Gastrocnemius medialis (tissue), 4 donors: ENCODE measurements around the gene GRIN2C. TPM values are rescaled to one million over a fixed set of nuclear protein-coding genes. Genes with fewer than 3 reads are reported as not detected.

Source experiments
- ATAC-seq, 2 donors: fragments of 150-250 bp; one replicate each; pipeline ENCODE4 v1.9.1; 2016
- DNase-seq, 2 donors: peaks; one replicate each; pipeline ENCODE4 v3.0.0-alpha.2; 2019
- H3K27ac ChIP-seq, 4 donors: fragments of 200-600 bp; sonication (generic); 1 replicate in 1 of 4; 2 replicates in 3 of 4; pipeline ENCODE4 v1.5.1; 2016 to 2018; ENCODE audit warnings: mild to moderate bottlenecking in 2 of 4, moderate library complexity in 1 of 4
- H3K27me3 ChIP-seq, 3 donors: fragments of 200-600 bp; sonication (generic) in 2 of 3; 1 replicate in 1 of 3; 2 replicates in 2 of 3; pipeline versions ENCODE4 v1.5.1 to v1.6.0; 2016 to 2019; ENCODE audit warnings: mild to moderate bottlenecking in 1 of 3, moderate library complexity in 1 of 3
- H3K36me3 ChIP-seq, 2 donors: fragments of 200-600 bp; sonication (generic) in 1 of 2; one replicate each; pipeline ENCODE4 v1.5.1; 2017 to 2018
- H3K4me1 ChIP-seq, 2 donors: fragments of 200-600 bp; sonication (generic) in 1 of 2; one replicate each; pipeline ENCODE4 v1.5.1; 2016 to 2017; ENCODE audit warnings: mild to moderate bottlenecking in 2 of 2
- H3K4me3 ChIP-seq, 4 donors: fragments of 200-600 bp; sonication (generic) in 3 of 4; 1 replicate in 1 of 4; 2 replicates in 3 of 4; pipeline ENCODE4 v1.5.1; 2016 to 2019; ENCODE audit warnings: mild to moderate bottlenecking in 2 of 4
- H3K9me3 ChIP-seq, 3 donors: fragments of 200-600 bp; sonication (generic) in 2 of 3; 1 replicate in 1 of 3; 2 replicates in 2 of 3; pipeline ENCODE4 v1.5.1; 2016 to 2019
- CTCF ChIP-seq, 5 experiments: fragments of 450-650 bp in 3 of 5; fragments of 200-600 bp in 2 of 5; sonication (generic) in 2 of 5; IDR thresholded peaks in 4 of 5; conservative IDR thresholded peaks in 1 of 5; 1 replicate in 4 of 5; 2 replicates in 1 of 5; pipeline ENCODE4 v1.5.1; 2016 to 2019; ENCODE audit warnings: antibody characterized with exemption in 5 of 5, mild to moderate bottlenecking in 3 of 5, moderate library complexity in 3 of 5
- POLR2A ChIP-seq, 2 donors: fragments of 450-650 bp; IDR thresholded peaks; one replicate each; pipeline ENCODE4 v1.6.1; 2017; ENCODE audit warnings: antibody characterized with exemption in 2 of 2, mild to moderate bottlenecking in 2 of 2, moderate library complexity in 2 of 2
- in situ Hi-C, 4 donors: fragments of 200-750 bp; cut with MboI; loops; one replicate each; pipeline versions ENCODE4 v1.15.0 to v1.8.0; 2017; ENCODE audit warnings: low sequenced_read_pairs in 4 of 4
- intact Hi-C: fragments of 100-400 bp; cut with DNase I; formaldehyde crosslinking; loops from one replicate; pipeline ENCODE4 v1.15.1; 2023; ENCODE audit warnings: low total_unique reads
- total RNA-seq, 4 donors: library from RNA; depleted of rRNA; stranded (reverse); fragments of >200 nt; gene quantifications; one replicate each; pipeline versions ENCODE4 v1.1.0 to v1.2.3, GENCODE V29; 2016

The GRIN2C gene
- total RNA-seq, 4 donors from 2014 or later = 1.2 to 1.5 TPM; not detected in 2

- Histone ChIP-seq H3K27me3 (peaks cover 64 to 77% (median 69%) of the 10 kb centered on the region in 3 donors), H3K4me1 (no peaks in the 10 kb centered on the region), H3K36me3 (no peaks in the 10 kb centered on the region), H3K27ac (no peak overlapping the region), H3K4me3 (no peak overlapping the region), H3K9me3 (no peaks in the 10 kb centered on the region)
- intact Hi-C loops (no loop called here), in situ Hi-C loops (loop anchor here in 1 of 4 donors (25.0 kb wide), 1 partner anchor 467 kb away; no protein-coding TSS in a partner anchor)
- no peak for ATAC-seq
- no peak for DNase-seq
- TF ChIP-seq CTCF (IDR thresholded peaks at IDR 0.05 in 4 of 5, conservative IDR thresholded peaks at IDR 0.05 in 1 of 5) (no peak), POLR2A (IDR thresholded peaks at IDR 0.05) (no peak)
Measured at GRCh38 chr17:74854792-74855191, 4.9 kb downstream of the GRIN2C start.

GRCh38 chr17:74853669-74854068 lies 6.0 kb downstream of the GRIN2C start:
- peaks cover 54 to 68% (median 58%) of the 10 kb centered on the region in 3 donors for H3K27me3 ChIP-seq
- H3K4me1 ChIP-seq = no peaks in the 10 kb centered on the region
- DNase-seq = no peak
- TF ChIP-seq CTCF (IDR thresholded peaks at IDR 0.05 in 4 of 5, conservative IDR thresholded peaks at IDR 0.05 in 1 of 5) = no peak
- H3K9me3 ChIP-seq = no peaks in the 10 kb centered on the region
- intact Hi-C loops = no loop called here
- in situ Hi-C loops = loop anchor here in 1 of 4 donors (25.0 kb wide), 1 partner anchor 466 kb away; no protein-coding TSS in a partner anchor
- no peak for ATAC-seq
- H3K27ac ChIP-seq = no peak overlapping the region
- H3K36me3 ChIP-seq = no peaks in the 10 kb centered on the region
- no peak overlapping the region for H3K4me3 ChIP-seq

- ATAC-seq = no peak
- in situ Hi-C loops = loop anchor here in 1 of 4 donors (25.0 kb wide), 1 partner anchor 466 kb away; no protein-coding TSS in a partner anchor
- TF ChIP-seq CTCF (IDR thresholded peaks at IDR 0.05 in 4 of 5, conservative IDR thresholded peaks at IDR 0.05 in 1 of 5) (no peak), POLR2A (IDR thresholded peaks at IDR 0.05) (no peak)
Measured at GRCh38 chr17:74853048-74853397, 6.7 kb downstream of the GRIN2C start.

GRCh38 chr17:74852237-74853047 lies 7.2 kb downstream of the GRIN2C start:
- intact Hi-C loops = no loop called here
- Histone ChIP-seq H3K36me3 (no peaks in the 10 kb centered on the region), H3K4me1 (no peaks in the 10 kb centered on the region), H3K9me3 (no peaks in the 10 kb centered on the region), H3K4me3 (no peak overlapping the region), H3K27ac (no peak overlapping the region), H3K27me3 (peaks cover 50 to 62% (median 52%) of the 10 kb centered on the region in 3 donors)
- TF ChIP-seq CTCF (IDR thresholded peaks at IDR 0.05 in 4 of 5, conservative IDR thresholded peaks at IDR 0.05 in 1 of 5) (no peak), POLR2A (IDR thresholded peaks at IDR 0.05) (no peak)
- in situ Hi-C loops = loop anchor here in 1 of 4 donors (25.0 kb wide), 1 partner anchor 465 kb away; no protein-coding TSS in a partner anchor
- ATAC-seq = no peak
- DNase-seq = no peak

More at GRCh38 chr17:74853048-74853397, 6.7 kb downstream of the GRIN2C start:
- no peaks in the 10 kb centered on the region for H3K4me1 ChIP-seq
- intact Hi-C loops = no loop called here
- H3K27me3 ChIP-seq = peaks cover 53 to 64% (median 56%) of the 10 kb centered on the region in 3 donors
- H3K9me3 ChIP-seq = no peaks in the 10 kb centered on the region
- no peak overlapping the region for H3K27ac ChIP-seq
- no peak overlapping the region for H3K4me3 ChIP-seq
- DNase-seq = no peak
- no peaks in the 10 kb centered on the region for H3K36me3 ChIP-seq
